Activated naive CD4-positive, alpha-beta T cell treated with anti-CD3 and anti-CD28 coated beads for 36 hours (primary cell): ENCODE measurements around the gene DENND10. TPM values are rescaled to one million over a fixed set of nuclear protein-coding genes. Genes with fewer than 3 reads are reported as not detected.
A peak's percentile ranks its signal among the peaks of the same experiment; 100 is the strongest.
"Not testable (repeated sequence)": the region's sequence is repeated elsewhere in the genome, so short reads cannot be mapped to it uniquely, and the experiment has no call there.

ENCODE experiments used
- CTCF ChIA-PET: fragments of 350-600 bp; sonication (Branson Sonifier 250); formaldehyde crosslinking; loops from one replicate; lab custom pipeline; 2021; ENCODE audit warnings: antibody characterized with exemption; lab: Charles Lee
- DNase-seq: peaks from one replicate; pipeline ENCODE4 v3.0.0-alpha.2; 2020
- H3K27ac Mint-ChIP-seq: one replicate; pipeline ENCODE4 v1.8.0; 2021; ENCODE audit warnings: mild to moderate bottlenecking, mixed read lengths
- H3K27me3 Mint-ChIP-seq: one replicate; pipeline ENCODE4 v1.8.0; 2021; ENCODE audit warnings: low read depth, mixed read lengths
- H3K36me3 Mint-ChIP-seq: one replicate; pipeline ENCODE4 v1.8.0; 2021; ENCODE audit warnings: low read depth, mixed read lengths
- H3K4me1 Mint-ChIP-seq: one replicate; pipeline ENCODE4 v1.8.0; 2021; ENCODE audit warnings: low read depth, mixed read lengths
- H3K4me3 Mint-ChIP-seq: one replicate; pipeline ENCODE4 v1.8.0; 2021; ENCODE audit warnings: mild to moderate bottlenecking, moderate library complexity, mixed read lengths
- H3K9me3 Mint-ChIP-seq: one replicate; pipeline ENCODE4 v1.8.0; 2021; ENCODE audit warnings: mixed read lengths
- intact Hi-C: fragments of 100-400 bp; cut with micrococcal nuclease; formaldehyde crosslinking; loops from one replicate; pipeline ENCODE4 v1.15.1; 2023
- total RNA-seq, 2 experiments: library from RNA; stranded (reverse); gene quantifications; one replicate each; pipeline ENCODE4 v1.2.3, GENCODE V29; 2021

DENND10 gene
- total RNA-seq, 2 experiments from 2014 or later: 16.9 to 17.6 TPM

DNA sequence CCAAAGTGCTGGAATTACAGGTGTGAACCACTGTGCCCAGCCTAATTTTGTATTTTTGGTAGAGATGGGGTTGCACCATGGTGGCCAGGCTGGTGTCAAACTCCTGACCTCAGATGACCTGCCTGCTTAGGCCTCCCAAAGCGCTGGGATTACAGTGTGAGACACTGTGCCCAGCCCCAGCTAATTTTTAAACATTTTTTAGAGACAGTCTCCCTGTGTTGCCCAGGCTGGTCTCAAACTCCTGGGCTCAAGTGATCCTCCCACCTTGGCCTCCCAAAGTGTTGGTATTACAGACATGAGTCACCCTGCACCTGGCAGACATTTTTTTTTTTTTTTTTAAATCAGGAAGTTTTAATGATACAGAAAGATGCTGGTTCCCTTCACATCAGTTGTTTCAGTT, 15.5 kb downstream of the DENND10 start:
- H3K27ac Mint-ChIP-seq: no peak overlapping the region
- H3K4me1 Mint-ChIP-seq: peaks cover 3% of the 10 kb centered on the region
- no peaks in the 10 kb centered on the region for H3K9me3 Mint-ChIP-seq
- intact Hi-C loops: no loop called here
- H3K4me3 Mint-ChIP-seq: no peak overlapping the region
- DNase-seq: no peak
- CTCF ChIA-PET: interaction anchor here (0.7 kb wide), 1 partner anchor 154 kb away, joined by 3 read pairs; no protein-coding TSS in a partner anchor
- peaks cover 14% of the 10 kb centered on the region for H3K36me3 Mint-ChIP-seq
- H3K27me3 Mint-ChIP-seq: no peaks in the 10 kb centered on the region

DNA sequence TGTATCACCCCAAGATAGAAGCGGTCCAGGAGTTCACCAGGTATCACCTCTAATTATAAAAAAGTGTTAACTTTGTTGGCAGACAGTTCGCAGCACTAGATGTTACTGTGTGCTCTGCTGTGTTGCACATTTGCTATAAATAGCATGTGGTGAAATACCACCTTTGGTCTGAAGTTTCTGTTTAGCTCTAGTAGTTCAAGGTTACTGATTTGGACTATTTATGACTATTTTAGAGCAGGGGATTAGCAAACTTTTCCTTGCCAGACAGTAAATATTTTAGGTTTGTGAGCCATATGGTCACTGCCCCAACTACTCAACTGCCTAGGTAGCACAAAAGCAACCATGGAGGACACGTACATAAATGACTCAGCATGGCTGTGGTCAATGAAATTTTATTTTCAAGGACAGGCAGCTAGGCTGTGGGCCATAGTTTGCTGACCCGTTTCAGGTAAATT, 16.5 kb downstream of the DENND10 start:
- Mint-ChIP-seq H3K36me3 (peaks cover 14% of the 10 kb centered on the region), H3K4me3 (no peak overlapping the region), H3K4me1 (peaks cover 3% of the 10 kb centered on the region), H3K9me3 (no peaks in the 10 kb centered on the region), H3K27ac (no peak overlapping the region), H3K27me3 (no peaks in the 10 kb centered on the region)
- CTCF ChIA-PET: interaction anchor here (0.7 kb wide), 1 partner anchor 336 kb away, joined by 3 read pairs; no protein-coding TSS in a partner anchor
- DNase-seq: no peak
- intact Hi-C loops: no loop called here

DNA sequence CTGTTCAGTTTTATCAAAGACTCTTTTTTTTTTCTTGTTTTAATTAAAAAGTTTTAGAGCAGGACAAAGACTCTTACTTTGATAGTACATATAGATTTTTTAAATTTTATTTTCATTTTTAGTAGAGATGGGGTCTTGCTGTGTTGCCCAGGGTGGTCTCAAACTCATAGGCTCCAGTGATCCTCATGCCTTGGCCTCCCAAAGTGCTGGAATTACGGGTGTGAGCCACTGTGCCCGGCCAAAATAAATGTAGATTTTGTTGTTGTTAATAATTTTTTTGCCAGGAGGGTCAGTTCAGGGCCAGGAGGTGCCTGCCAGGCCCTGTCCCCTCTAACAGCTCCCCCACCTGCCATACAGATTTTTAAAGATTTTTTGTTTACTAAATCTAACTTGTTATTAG, 17.0 kb downstream of the DENND10 start:
- Mint-ChIP-seq H3K27ac (no peak overlapping the region), H3K4me3 (no peak overlapping the region), H3K4me1 (peaks cover 3% of the 10 kb centered on the region), H3K9me3 (no peaks in the 10 kb centered on the region), H3K36me3 (peaks cover 15% of the 10 kb centered on the region), H3K27me3 (no peaks in the 10 kb centered on the region)
- CTCF ChIA-PET: interaction anchor here (0.7 kb wide), 1 partner anchor 336 kb away, joined by 3 read pairs; no protein-coding TSS in a partner anchor
- intact Hi-C loops: no loop called here
- DNase-seq: no peak

DNA sequence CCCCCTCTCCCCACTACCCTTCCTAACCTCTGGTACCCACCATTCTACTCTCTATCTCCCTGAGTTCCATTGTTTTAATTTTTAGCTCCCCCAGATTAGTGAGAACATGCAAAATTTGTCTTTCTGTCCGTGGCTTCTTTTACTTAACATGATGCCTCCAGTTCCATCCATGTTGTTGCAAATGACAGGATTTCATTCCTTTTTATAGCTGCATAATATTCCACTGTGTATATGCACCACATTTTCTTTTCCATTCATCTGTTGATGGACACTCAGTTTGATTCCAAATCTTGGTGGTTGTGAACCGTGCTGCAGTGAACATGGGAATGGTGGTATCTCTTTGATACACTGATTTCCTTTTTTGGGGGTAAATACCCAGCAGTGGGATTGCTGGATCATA, 22.0 kb downstream of the DENND10 start:
- DNase-seq: no peak
- H3K27ac Mint-ChIP-seq: no peak overlapping the region
- no peak overlapping the region for H3K4me3 Mint-ChIP-seq
- CTCF ChIA-PET: no interaction called here
- H3K27me3 Mint-ChIP-seq: no peaks in the 10 kb centered on the region
- intact Hi-C loops: no loop called here
- H3K9me3 Mint-ChIP-seq: no peaks in the 10 kb centered on the region
- H3K36me3 Mint-ChIP-seq: peaks cover 29% of the 10 kb centered on the region
- peaks cover 9% of the 10 kb centered on the region for H3K4me1 Mint-ChIP-seq

DNA sequence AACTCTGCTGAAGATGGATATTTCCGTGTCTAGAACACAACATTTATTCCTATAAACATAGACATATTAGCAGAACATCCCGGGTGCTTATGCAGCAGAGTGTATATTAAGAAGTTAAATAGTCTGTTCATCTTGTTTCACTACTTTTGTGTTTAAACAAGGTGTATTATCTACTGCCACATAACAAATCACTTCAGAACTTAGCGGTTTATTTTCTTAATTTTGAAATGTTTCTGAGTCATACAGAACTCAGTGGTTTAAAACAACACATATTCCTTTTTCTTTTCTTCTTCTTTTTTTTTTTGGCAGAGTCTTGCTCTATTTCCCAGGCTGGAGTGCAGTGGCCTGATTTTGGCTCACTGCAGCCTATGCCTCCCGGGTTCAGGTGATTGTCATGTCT, 25.8 kb downstream of the DENND10 start:
- Mint-ChIP-seq H3K27ac (peak overlapping the region; percentile 99), H3K36me3 (peaks cover 38% of the 10 kb centered on the region), H3K4me3 (no peak overlapping the region), H3K9me3 (no peaks in the 10 kb centered on the region), H3K4me1 (peaks cover 35% of the 10 kb centered on the region), H3K27me3 (no peaks in the 10 kb centered on the region)
- DNase-seq: no peak
- CTCF ChIA-PET: no interaction called here
- intact Hi-C loops: no loop called here

DNA sequence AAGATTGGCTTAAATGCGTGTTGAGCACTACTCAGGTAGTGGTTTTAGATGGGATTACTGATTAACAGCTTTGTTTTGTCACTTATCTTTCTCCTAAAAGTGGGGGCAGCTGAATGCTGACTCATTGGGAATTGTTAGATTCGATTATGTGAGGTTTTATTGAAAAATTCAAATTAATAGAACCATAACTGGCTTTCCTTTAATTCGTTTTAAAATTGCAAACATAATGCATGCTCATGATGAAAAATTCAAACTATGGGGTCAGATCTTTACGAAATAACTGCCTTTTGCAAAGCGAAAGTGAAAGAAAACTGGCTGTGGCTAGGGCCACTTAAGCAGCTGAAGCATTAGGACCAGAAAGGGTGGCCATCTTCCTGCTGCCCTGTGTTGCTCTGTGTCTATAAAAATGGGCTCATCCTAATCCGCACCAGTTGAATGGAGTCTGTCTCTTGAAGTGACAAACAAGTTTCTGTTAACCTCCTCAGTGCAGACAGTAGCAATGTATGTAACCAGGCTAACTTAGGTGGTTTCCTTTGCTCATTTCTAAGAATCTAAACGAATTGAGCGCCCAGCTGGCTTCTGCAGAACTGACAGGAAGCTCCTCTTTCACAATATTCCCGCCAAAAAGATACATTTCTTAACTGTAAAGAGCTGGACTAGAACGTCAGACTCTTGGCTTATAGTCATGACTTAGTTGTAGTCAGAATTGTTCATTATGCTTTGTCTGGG, 27.8 kb downstream of the DENND10 start:
- DNase-seq: peak; percentile 80
- no peaks in the 10 kb centered on the region for H3K9me3 Mint-ChIP-seq
- CTCF ChIA-PET: interaction anchor here (0.7 to 1.2 kb wide), 5 partner anchors 25 to 66 kb away, joined by 3 to 5 read pairs (median 3); partner anchors contain the start of gene EIF3A
- intact Hi-C loops: loop anchor here (1.0 to 2.0 kb wide), 11 partner anchors 27 to 376 kb away; partner anchors contain the start of genes DENND10, EIF3A, PRDX3 and SFXN4
- peak overlapping the region; percentile 99 for H3K27ac Mint-ChIP-seq
- peak overlapping the region; percentile 80 for H3K4me3 Mint-ChIP-seq
- H3K36me3 Mint-ChIP-seq: peaks cover 33% of the 10 kb centered on the region
- peaks cover 44% of the 10 kb centered on the region for H3K4me1 Mint-ChIP-seq
- no peaks in the 10 kb centered on the region for H3K27me3 Mint-ChIP-seq

DNA sequence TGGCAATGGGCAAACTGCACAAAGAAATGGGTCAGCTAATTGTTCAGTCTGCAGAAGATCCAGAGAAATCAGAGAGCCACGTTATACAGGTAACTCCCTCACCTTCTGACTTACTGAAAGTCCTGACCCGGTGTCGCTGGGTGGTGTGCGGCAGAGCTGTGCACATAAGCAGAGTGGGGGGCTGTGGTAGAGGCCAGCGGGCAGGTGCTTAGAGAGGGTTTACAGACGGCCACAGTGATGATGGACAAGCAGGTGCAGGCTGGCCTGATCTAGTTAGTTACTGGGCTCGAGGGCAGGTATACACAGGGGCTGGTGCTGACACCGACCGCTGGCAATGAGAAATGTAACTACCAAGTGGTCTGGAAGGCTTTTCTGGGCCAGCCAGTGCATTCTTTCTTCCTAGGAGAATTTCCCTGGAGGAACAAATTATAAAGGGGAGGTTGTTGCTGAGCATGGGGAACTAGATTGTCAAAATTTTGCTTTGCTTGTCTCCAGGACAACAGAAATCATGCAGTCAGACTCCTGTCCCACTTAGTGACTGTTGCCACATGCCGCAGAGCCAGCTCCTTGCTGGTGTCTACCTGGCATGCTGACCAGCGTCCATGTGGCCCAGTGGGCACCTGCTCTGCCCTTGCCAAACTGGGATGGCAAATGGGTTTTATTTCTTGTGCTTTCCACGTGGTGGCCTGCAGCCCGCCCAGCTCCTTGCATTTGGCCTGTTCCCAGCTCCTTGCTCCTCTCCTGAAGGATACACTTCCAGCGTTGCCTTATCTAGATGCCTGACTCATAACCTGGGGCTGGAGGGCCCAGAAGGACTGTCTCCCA, 28.8 kb downstream of the DENND10 start:
- intact Hi-C loops: loop anchor here (1.0 to 2.0 kb wide), 11 partner anchors 28 to 377 kb away; partner anchors contain the start of genes DENND10, EIF3A, PRDX3 and SFXN4
- peak overlapping the region; percentile 80 for H3K4me3 Mint-ChIP-seq
- H3K4me1 Mint-ChIP-seq: peaks cover 44% of the 10 kb centered on the region
- peak overlapping the region; percentile 99 for H3K27ac Mint-ChIP-seq
- no peaks in the 10 kb centered on the region for H3K9me3 Mint-ChIP-seq
- no peaks in the 10 kb centered on the region for H3K27me3 Mint-ChIP-seq
- CTCF ChIA-PET: no interaction called here
- H3K36me3 Mint-ChIP-seq: peaks cover 33% of the 10 kb centered on the region
- DNase-seq: no peak

DNA sequence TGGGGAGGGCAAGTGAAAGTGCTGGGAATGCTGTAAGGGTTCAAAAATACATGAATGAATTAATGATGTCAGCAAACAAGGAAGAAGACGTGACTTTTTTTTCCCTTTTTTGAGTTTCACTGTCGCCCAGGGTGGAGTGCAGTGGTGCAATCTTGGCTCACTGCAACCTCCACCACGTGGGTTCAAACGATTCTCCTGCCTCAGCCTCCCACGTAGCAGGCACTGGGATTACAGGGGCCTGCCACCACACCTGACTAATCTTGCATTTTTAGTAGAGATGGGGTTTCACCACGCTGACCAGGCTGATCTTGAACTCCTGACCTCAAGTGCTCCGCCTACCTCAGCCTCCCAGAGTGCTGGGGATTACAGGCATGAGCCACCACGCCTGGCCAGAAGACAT, 30.0 kb downstream of the DENND10 start:
- peaks cover 44% of the 10 kb centered on the region for H3K4me1 Mint-ChIP-seq
- H3K27me3 Mint-ChIP-seq: no peaks in the 10 kb centered on the region
- DNase-seq: peak; percentile 51
- peak overlapping the region; percentile 74 for H3K27ac Mint-ChIP-seq
- H3K36me3 Mint-ChIP-seq: peaks cover 33% of the 10 kb centered on the region
- intact Hi-C loops: loop anchor here (2.0 kb wide), 3 partner anchors 103 to 369 kb away; no protein-coding TSS in a partner anchor
- no peaks in the 10 kb centered on the region for H3K9me3 Mint-ChIP-seq
- CTCF ChIA-PET: no interaction called here
- H3K4me3 Mint-ChIP-seq: no peak overlapping the region

DNA sequence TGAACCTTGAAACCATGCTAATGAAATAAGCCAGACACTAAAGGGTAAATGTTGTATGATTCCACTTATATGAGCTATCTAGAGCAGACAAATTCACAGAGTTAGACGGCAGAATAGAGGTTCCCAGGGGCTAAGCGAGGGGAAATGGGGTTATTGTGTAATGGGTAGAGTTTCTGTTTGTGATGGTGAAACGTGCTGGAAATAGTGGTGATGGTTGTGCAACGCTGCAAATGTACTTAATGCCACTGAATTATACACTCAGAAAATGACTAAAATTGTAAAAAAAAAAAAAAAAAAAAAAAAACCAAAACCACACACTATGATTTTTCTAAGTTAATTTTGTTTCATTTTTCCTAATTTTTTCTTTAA, 31.6 kb downstream of the DENND10 start:
- Mint-ChIP-seq H3K4me1 (peaks cover 41% of the 10 kb centered on the region), H3K4me3 (no peak overlapping the region), H3K9me3 (no peaks in the 10 kb centered on the region), H3K27ac (peak overlapping the region; percentile 64), H3K27me3 (no peaks in the 10 kb centered on the region), H3K36me3 (peaks cover 38% of the 10 kb centered on the region)
- CTCF ChIA-PET: no interaction called here
- intact Hi-C loops: no loop called here
- peak; percentile 40 for DNase-seq

DNA sequence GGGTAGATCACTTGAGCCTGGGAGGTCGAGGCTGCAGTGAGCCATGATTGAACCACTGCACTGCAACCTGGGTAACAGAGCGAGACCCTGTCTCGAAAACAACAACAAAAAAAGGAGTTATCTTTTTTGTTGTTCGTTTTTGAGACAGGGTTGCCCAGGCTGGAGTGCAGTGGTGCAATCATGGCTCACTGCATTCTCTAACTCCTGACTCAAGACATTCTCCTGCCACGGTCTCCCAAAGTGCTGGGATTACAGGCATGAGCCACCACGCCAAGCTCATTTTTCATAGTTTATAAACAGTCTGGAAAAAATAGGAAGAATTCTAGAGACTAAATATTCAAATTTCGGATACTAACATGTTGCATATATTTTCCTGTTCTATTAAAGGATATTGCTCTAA, 32.2 kb downstream of the DENND10 start:
- no peaks in the 10 kb centered on the region for H3K27me3 Mint-ChIP-seq
- CTCF ChIA-PET: no interaction called here
- H3K4me3 Mint-ChIP-seq: no peak overlapping the region
- H3K4me1 Mint-ChIP-seq: peaks cover 36% of the 10 kb centered on the region
- H3K9me3 Mint-ChIP-seq: no peaks in the 10 kb centered on the region
- no peak for DNase-seq
- peak overlapping the region; percentile 53 for H3K27ac Mint-ChIP-seq
- peaks cover 35% of the 10 kb centered on the region for H3K36me3 Mint-ChIP-seq
- intact Hi-C loops: no loop called here

DNA sequence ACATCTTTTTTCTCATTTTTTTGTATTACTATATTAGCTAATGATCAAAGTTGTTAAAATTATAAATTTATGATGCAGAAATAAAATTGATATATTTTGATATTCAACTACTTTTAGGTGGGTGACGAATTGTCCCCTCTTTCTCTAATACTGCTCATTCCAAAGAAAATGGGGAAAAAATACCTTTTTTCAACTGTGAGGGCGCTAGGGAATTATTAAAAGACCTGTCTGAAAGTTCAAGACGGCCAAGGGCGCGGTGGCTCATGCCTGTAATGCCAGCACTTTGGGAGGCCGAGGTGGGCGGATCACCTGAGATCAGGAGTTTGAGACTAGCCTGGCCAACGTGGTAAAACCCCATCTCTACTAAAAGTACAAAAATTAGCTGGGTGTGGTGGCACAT, 34.0 kb downstream of the DENND10 start:
- H3K27me3 Mint-ChIP-seq, H3K4me3 Mint-ChIP-seq, DNase-seq, intact Hi-C loops, H3K9me3 Mint-ChIP-seq: not testable (repeated sequence)
- H3K27ac Mint-ChIP-seq: peak overlapping the region; percentile 30
- H3K36me3 Mint-ChIP-seq: peaks cover 26% of the 10 kb centered on the region
- peaks cover 22% of the 10 kb centered on the region for H3K4me1 Mint-ChIP-seq
- CTCF ChIA-PET: interaction anchor here (1.7 kb wide), 1 partner anchor 34 kb away, joined by 4 read pairs; the partner anchor contains the start of gene DENND10
